ENCODE results near the gene OR6C75.
"Not testable (repeated sequence)": the region's sequence is repeated elsewhere in the genome, so short reads cannot be mapped to it uniquely, and the experiment has no call there.

DNA sequence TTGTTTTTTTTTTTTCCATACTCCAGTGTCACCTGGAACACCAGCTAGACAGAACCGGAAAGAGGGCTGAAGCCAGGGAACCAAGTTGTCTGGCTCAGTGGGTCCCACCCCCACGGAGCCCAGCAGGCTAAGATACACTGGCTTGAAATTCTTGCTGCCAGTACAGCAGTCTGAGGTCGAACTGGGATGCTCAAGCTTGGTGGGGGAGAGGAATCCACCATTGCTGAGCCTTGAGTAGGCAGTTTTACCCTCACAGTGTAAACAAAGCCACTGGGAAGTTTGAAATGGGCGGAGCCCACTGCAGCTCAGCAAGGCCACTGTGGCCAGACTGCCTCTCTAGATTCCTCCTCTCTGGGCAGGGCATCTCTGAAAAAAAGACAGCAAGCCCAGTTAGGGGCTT, 7.4 kb upstream of the OR6C75 start:
- TF ChIP-seq, protein P1, sequence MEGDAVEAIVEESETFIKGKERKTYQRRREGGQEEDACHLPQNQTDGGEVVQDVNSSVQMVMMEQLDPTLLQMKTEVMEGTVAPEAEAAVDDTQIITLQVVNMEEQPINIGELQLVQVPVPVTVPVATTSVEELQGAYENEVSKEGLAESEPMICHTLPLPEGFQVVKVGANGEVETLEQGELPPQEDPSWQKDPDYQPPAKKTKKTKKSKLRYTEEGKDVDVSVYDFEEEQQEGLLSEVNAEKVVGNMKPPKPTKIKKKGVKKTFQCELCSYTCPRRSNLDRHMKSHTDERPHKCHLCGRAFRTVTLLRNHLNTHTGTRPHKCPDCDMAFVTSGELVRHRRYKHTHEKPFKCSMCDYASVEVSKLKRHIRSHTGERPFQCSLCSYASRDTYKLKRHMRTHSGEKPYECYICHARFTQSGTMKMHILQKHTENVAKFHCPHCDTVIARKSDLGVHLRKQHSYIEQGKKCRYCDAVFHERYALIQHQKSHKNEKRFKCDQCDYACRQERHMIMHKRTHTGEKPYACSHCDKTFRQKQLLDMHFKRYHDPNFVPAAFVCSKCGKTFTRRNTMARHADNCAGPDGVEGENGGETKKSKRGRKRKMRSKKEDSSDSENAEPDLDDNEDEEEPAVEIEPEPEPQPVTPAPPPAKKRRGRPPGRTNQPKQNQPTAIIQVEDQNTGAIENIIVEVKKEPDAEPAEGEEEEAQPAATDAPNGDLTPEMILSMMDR (IDR thresholded peaks at IDR 0.05; ENCODE audit: low read depth, low read length, poor library complexity, severe bottlenecking), result not testable (repeated sequence)
- not testable (repeated sequence) for TF ChIP-seq EZH2phosphoT487 (IDR thresholded peaks at IDR 0.05; ENCODE audit: borderline replicate concordance, low read length)

Data from DOHH2 (cell line).